GM21737 (cell line): ENCODE data around the gene PLEKHM2.
A peak's percentile ranks its signal among the peaks of the same experiment; 100 is the strongest.
"Not testable (repeated sequence)": the region's sequence is repeated elsewhere in the genome, so short reads cannot be mapped to it uniquely, and the experiment has no call there.

Experiments used
- ATAC-seq: cut with Tn5 transposase; IDR thresholded peaks from one replicate; pipeline ENCODE4 v1.9.1; 2021; ENCODE audit warnings: mild to moderate bottlenecking, moderate library complexity; ENCODE audit not compliant: unreplicated experiment

PLEKHM2 gene

GRCh38 chr1:15684042-15684461 lies at the start of gene PLEKHM2:
PLEKHM2 (plus strand) TSS chr1:15684320; CDS start chr1:15684559, 239 bp downstream.
- peak; percentile 43 for ATAC-seq

DNA sequence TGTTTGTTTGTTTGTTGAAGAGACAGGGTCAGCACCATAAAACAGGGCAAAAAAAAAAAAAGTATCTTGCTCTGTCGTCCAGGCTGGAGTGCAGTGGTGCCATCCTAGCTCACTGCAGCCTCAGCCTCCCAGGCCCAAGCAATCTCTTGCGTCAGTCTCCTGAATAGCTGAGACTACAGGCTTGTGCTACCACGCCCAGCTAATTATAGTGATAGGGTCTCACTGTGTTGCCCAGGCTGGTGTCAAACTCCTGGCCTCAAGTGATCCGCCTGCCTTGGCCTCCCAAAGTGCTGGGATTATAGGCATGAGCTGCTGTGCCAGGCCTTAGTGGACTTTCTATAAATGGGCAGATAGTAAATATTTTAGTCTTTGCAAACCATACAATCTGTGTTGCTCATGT lies 47.7 kb upstream of the PLEKHM2 start:
- no peak for ATAC-seq

- no peak for ATAC-seq
Measured at GRCh38 chr1:15637826-15638225, 46.3 kb upstream of the PLEKHM2 start.

GRCh38 chr1:15639262-15639661 lies 44.9 kb upstream of the PLEKHM2 start:
- ATAC-seq: no peak

GRCh38 chr1:15639931-15640330 lies 44.2 kb upstream of the PLEKHM2 start:
- no peak for ATAC-seq

- ATAC-seq: no peak
Measured at GRCh38 chr1:15640667-15641066, 43.5 kb upstream of the PLEKHM2 start.

- no peak for ATAC-seq
Measured at GRCh38 chr1:15649937-15650336, 34.2 kb upstream of the PLEKHM2 start.

DNA sequence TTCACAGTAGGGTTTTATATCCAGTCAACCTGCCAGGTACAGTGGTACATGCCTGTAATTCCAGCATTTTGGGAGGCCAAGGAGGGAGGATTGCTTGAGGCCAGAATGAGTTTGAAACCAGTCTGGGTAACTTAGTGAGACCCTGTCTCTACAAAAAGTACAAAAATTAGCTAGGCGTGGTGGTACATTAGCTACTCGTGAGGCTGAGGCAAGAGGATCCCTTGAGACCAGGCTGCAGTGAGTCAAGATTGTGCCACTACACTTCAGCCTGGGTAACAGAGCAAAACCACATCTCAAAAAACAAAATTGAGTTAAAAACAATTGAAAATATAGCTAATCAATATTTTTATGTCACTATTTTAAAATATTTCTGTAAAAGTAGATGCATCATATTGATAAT lies 33.7 kb upstream of the PLEKHM2 start:
- ATAC-seq: no peak

GRCh38 chr1:15652130-15652529 lies 32.0 kb upstream of the PLEKHM2 start:
- ATAC-seq: not testable (repeated sequence)

GRCh38 chr1:15654091-15654690 lies 29.9 kb upstream of the PLEKHM2 start:
- ATAC-seq: no peak

GRCh38 chr1:15656464-15656863 lies 27.7 kb upstream of the PLEKHM2 start:
- ATAC-seq: no peak

- ATAC-seq: no peak
Measured at GRCh38 chr1:15657021-15657420, 27.1 kb upstream of the PLEKHM2 start.

- no peak for ATAC-seq
Measured at GRCh38 chr1:15660151-15660550, 24.0 kb upstream of the PLEKHM2 start.

GRCh38 chr1:15662477-15662876 lies 21.6 kb upstream of the PLEKHM2 start:
- no peak for ATAC-seq

DNA sequence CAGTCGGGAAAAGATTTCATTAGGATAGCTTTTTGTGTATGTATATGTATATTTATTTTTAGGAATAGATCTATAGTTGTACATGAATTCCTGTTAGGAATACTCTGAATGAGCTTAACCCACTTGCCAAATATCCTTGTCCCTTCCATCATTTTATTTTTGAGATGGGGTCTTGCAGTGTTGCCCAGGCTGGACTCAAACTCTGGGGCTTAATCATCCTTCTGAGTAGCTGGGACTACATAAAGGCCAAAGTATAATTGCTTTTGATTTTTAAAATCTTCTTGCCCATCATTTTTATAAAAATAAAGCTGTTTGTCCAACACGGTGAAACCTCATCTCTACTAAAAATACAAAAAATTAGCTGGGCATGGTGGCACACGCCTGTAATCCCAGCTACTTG lies 20.2 kb upstream of the PLEKHM2 start:
- ATAC-seq: no peak

DNA sequence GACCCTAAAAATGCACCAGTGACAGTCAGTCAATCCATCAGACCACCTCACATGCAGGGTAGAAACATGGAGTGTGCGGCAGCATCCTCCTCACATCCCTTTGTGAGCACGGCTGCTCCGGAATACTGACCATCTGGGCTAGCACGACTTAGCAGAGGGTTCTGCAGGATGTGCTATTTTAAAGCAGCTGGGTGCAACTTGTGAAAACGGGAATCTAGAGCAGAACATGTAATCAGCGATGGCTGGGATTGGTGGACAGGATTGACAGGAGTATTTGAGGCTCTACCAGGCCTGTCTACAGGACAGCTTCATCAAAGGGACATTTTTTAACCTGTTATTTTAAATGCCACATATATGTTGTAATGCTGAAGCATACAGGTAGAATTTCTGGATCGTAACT lies 16.8 kb upstream of the PLEKHM2 start:
- no peak for ATAC-seq

GRCh38 chr1:15668089-15668754 lies 15.9 kb upstream of the PLEKHM2 start:
- no peak for ATAC-seq

- no peak for ATAC-seq
Measured at GRCh38 chr1:15669074-15669473, 15.0 kb upstream of the PLEKHM2 start.

- no peak for ATAC-seq
Measured at GRCh38 chr1:15669864-15670263, 14.3 kb upstream of the PLEKHM2 start.

GRCh38 chr1:15671430-15671829 lies 12.7 kb upstream of the PLEKHM2 start:
- no peak for ATAC-seq

GRCh38 chr1:15674386-15675159 lies 9.5 kb upstream of the PLEKHM2 start:
- no peak for ATAC-seq

- ATAC-seq: no peak
Measured at GRCh38 chr1:15676010-15676409, 8.1 kb upstream of the PLEKHM2 start.
